Endothelial cell of umbilical vein (primary cell): Measurements from ENCODE around the gene DENND4A. TPM values are rescaled to one million over a fixed set of nuclear protein-coding genes. Genes with fewer than 3 reads are reported as not detected.

Source experiments
- BruUV-seq: library from RNA; stranded (reverse); fragments of 400-500 nt; replicated peaks from 2 replicates; lab custom pipeline; 2021; lab: Mats Ljungman, UMichigan
- CTCF ChIA-PET: fragments of 300-600, 350-600 bp; sonication (Branson Sonifier 250); formaldehyde crosslinking; loops from one replicate; lab custom pipeline; 2021; ENCODE audit warnings: antibody characterized with exemption, inconsistent platforms; lab: Charles Lee
- POLR2A ChIA-PET: fragments of 300-600, 350-600 bp; sonication (Branson Sonifier 250); formaldehyde crosslinking; loops from one replicate; lab custom pipeline; 2021; ENCODE audit warnings: antibody characterized with exemption, inconsistent platforms; lab: Charles Lee
- DNase-seq: peaks from one replicate; pipeline ENCODE4 v3.0.0-alpha.2; 2011; ENCODE audit warnings: low read depth, low spot score
- FAIRE-seq: peaks from 2 replicates; lab custom pipeline; 2011; peaks lifted over from hg19 to GRCh38; lab: Jason Lieb, UNC
- H2AFZ ChIP-seq: 2 replicates; pipeline ENCODE4 v1.6.0; 2012; ENCODE audit warnings: low read depth, low read length, control low read depth, inconsistent platforms
- H3K27ac ChIP-seq: 2 replicates; pipeline ENCODE4 v1.5.1; 2011; ENCODE audit warnings: low read depth, mild to moderate bottlenecking, control low read depth, low read length, moderate library complexity; ENCODE audit not compliant: insufficient read depth
- H3K27me3 ChIP-seq, 2 experiments: 2 replicates each; pipeline versions ENCODE4 v1.6.0 to v1.6.1; 2011; ENCODE audit warnings: low read length in 2 of 2, mixed read lengths in 1 of 2; ENCODE audit not compliant: control insufficient read depth in 2 of 2, insufficient read depth in 2 of 2
- H3K36me3 ChIP-seq, 2 experiments: 2 replicates in 1 of 2; 3 replicates in 1 of 2; pipeline ENCODE4 v1.5.1; 2011; ENCODE audit warnings: low read length in 2 of 2, mild to moderate bottlenecking in 1 of 2, moderate library complexity in 1 of 2; ENCODE audit not compliant: control insufficient read depth in 2 of 2, insufficient read depth in 2 of 2; ENCODE audit errors: extremely low read depth in 1 of 2
- H3K4me1 ChIP-seq: 3 replicates; pipeline ENCODE4 v1.5.1; 2011; ENCODE audit warnings: mild to moderate bottlenecking, low read length; ENCODE audit not compliant: control insufficient read depth, insufficient read depth; ENCODE audit errors: extremely low read depth
- H3K4me2 ChIP-seq: 2 replicates; pipeline ENCODE4 v1.6.1; 2011; ENCODE audit warnings: low read length, control low read depth, mixed read lengths; ENCODE audit not compliant: insufficient read depth
- H3K4me3 ChIP-seq, 3 experiments: fragments of 200-600 bp in 1 of 3; sonication (generic), shearing (Covaris generic) in 1 of 3; replicated peaks in 1 of 3; 2 replicates each; pipeline ENCODE4 v1.5.1; 2011 to 2016; ENCODE audit warnings: control low read depth in 3 of 3, low read length in 3 of 3, mild to moderate bottlenecking in 2 of 3, inconsistent platforms in 1 of 3, low read depth in 1 of 3, moderate library complexity in 1 of 3; ENCODE audit not compliant: insufficient read depth in 1 of 3
- H3K79me2 ChIP-seq: 2 replicates; pipeline ENCODE4 v1.6.0; 2012; ENCODE audit warnings: low read length, inconsistent platforms; ENCODE audit not compliant: control insufficient read depth, insufficient read depth
- H3K9ac ChIP-seq: replicated peaks from 2 replicates; pipeline ENCODE3; 2011; ENCODE audit warnings: low read length, control low read depth; ENCODE audit not compliant: insufficient read depth; ENCODE audit errors: extremely low read depth
- H3K9me1 ChIP-seq: replicated peaks from 3 replicates; pipeline ENCODE4 v1.6.0; 2011; ENCODE audit warnings: mild to moderate bottlenecking, low read length; ENCODE audit not compliant: control insufficient read depth, insufficient read depth; ENCODE audit errors: extremely low read depth
- H3K9me3 ChIP-seq: replicated peaks from 2 replicates; pipeline ENCODE4 v1.5.1; 2012; ENCODE audit warnings: low read length, inconsistent platforms; ENCODE audit not compliant: control insufficient read depth, insufficient read depth
- H4K20me1 ChIP-seq: replicated peaks from 2 replicates; pipeline ENCODE3; 2011; ENCODE audit warnings: mild to moderate bottlenecking, low read length; ENCODE audit not compliant: control insufficient read depth, insufficient read depth; ENCODE audit errors: extremely low read depth
- CTCF ChIP-seq, 2 donors: IDR thresholded peaks; 1 replicate in 1 of 2; 2 replicates in 1 of 2; pipeline ENCODE4 v1.5.1; 2011; ENCODE audit warnings: low read length in 2 of 2, mild to moderate bottlenecking in 2 of 2, moderate library complexity in 2 of 2, control low read depth in 1 of 2, inconsistent platforms in 1 of 2, low read depth in 1 of 2; ENCODE audit not compliant: insufficient read depth in 1 of 2; ENCODE audit errors: extremely low read depth in 1 of 2
- EZH2 ChIP-seq: IDR thresholded peaks from 2 replicates; pipeline ENCODE4 v1.6.1; 2012; ENCODE audit warnings: borderline replicate concordance, low read depth, mild to moderate bottlenecking, moderate library complexity, low read length, inconsistent platforms; ENCODE audit not compliant: severe bottlenecking
- FOS ChIP-seq: IDR thresholded peaks from 2 replicates; pipeline ENCODE4 v1.6.1; 2011; ENCODE audit warnings: mild to moderate bottlenecking, low read length, moderate library complexity, borderline replicate concordance; ENCODE audit not compliant: insufficient read depth
- GATA2 ChIP-seq: IDR thresholded peaks from 2 replicates; pipeline ENCODE4 v1.7.0; 2011; ENCODE audit warnings: low read depth, mild to moderate bottlenecking, moderate library complexity, mixed read lengths, low read length; ENCODE audit not compliant: insufficient read length, insufficient read depth
- JUN ChIP-seq: IDR thresholded peaks from 2 replicates; pipeline ENCODE4 v1.6.1; 2011; ENCODE audit warnings: borderline replicate concordance, low read depth; ENCODE audit not compliant: insufficient read length, insufficient read depth
- MYC ChIP-seq: IDR thresholded peaks from one replicate; pipeline ENCODE4 v1.6.1; 2011; ENCODE audit warnings: mild to moderate bottlenecking, low read depth, low read length
- POLR2A ChIP-seq: IDR thresholded peaks from 2 replicates; pipeline ENCODE4 v1.6.1; 2012; ENCODE audit warnings: low read depth, mild to moderate bottlenecking, control low read depth, low read length
- POLR2AphosphoS5 ChIP-seq: IDR thresholded peaks from 2 replicates; pipeline ENCODE4 v1.6.1; 2012; ENCODE audit warnings: low read depth, mild to moderate bottlenecking, control low read depth, low read length, moderate library complexity; ENCODE audit not compliant: insufficient read depth
- dilution Hi-C: fragments of 300-500 bp; cut with MboI; formaldehyde crosslinking; loops from one replicate; pipeline ENCODE4 v1.15.0; 2019; ENCODE audit warnings: low sequenced_read_pairs; ENCODE audit not compliant: extremely low pct_ligation_motif_present
- intact Hi-C: fragments of 100-400 bp; cut with micrococcal nuclease; formaldehyde crosslinking; loops from one replicate; pipeline ENCODE4 v1.10.0; 2022
- polyA plus RNA-seq, 4 experiments: library from polyadenylated mRNA; depleted of rRNA in 3 of 4; stranded (reverse) in 3 of 4; unstranded in 1 of 4; fragments of >200 nt; gene quantifications; 2 replicates each; pipeline versions ENCODE4 v1.2.1 to v1.2.3, GENCODE V29; 2011 to 2012; ENCODE audit warnings: missing spikeins in 1 of 4
- total RNA-seq: library from RNA; stranded (reverse); gene quantifications from 2 replicates; pipeline ENCODE4 v1.2.3, GENCODE V29; 2021
- TF ChIP-seq, protein P1 (sequence below): IDR thresholded peaks from 2 replicates; pipeline ENCODE4 v1.6.1; 2011; ENCODE audit not compliant: insufficient read depth, insufficient read length

The DENND4A gene
- total and polyA plus RNA-seq, 2 donors (not counting 3 experiments of a cell fraction or from before 2014, with no cell fraction given), result 5.7 to 22.2 TPM

DNA sequence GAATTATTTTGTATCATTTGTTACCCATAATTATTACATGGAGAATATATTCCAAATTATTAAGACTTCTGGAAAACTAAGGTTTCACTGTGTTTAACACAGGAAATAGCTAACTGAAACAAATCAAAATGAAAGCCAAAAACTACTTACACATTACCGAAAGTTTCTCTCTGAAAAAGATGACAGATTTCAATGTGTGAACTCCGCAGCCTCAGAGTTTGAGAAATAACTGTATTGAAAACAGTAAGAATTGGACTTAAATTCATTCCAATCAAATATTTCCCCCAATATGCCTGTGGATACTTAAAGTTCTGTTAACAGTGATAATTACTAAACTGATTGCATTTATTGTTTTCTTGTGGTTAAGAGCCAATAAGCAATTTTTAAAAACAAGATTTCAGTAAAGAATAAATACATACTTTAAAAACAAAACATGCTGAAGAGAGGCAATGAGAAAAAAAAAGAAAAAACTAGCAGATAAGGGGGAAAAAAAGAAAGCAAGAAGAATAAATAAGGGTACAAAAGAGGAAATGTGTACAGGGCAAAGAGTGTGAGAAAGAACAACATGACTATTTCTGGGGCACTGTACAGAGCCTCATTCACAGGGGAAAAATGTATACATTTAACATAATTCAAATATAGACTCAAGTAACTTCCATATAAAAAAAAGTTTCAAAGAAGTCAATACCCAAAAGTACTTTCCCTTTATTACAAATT lies 30.7 kb downstream of the DENND4A start:
- no peak overlapping the region for H3K27ac ChIP-seq
- intact Hi-C loops, result no loop called here

More for the DNA sequence above, 30.7 kb downstream of the DENND4A start:
- H3K9ac ChIP-seq, result no peak overlapping the region
- H3K27me3 ChIP-seq, result no peaks in the 10 kb centered on the region
- POLR2A ChIA-PET, result no interaction called here
- no peak overlapping the region for H3K4me2 ChIP-seq
- FAIRE-seq (no peak), DNase-seq (no peak)
- no peaks in the 10 kb centered on the region for H4K20me1 ChIP-seq
- H3K4me1 ChIP-seq, result no peaks in the 10 kb centered on the region
- H3K9me1 ChIP-seq, result no peaks in the 10 kb centered on the region
- dilution Hi-C loops, result no loop called here
- CTCF ChIA-PET, result no interaction called here
- H3K9me3 ChIP-seq, result no peaks in the 10 kb centered on the region
- H2AFZ ChIP-seq, result no peak overlapping the region
- no TSS peak for BruUV-seq
- H3K4me3 ChIP-seq, result no peak overlapping the region
- TF ChIP-seq MYC (no peak), POLR2AphosphoS5 (no peak), FOS (no peak), EZH2 (no peak), CTCF (IDR thresholded peaks at IDR 0.05; ENCODE audit: extremely low read depth in 1 of 2, insufficient read depth in 1 of 2, low read depth in 1 of 2, low read length in 2 of 2) (no peak), POLR2A (no peak), GATA2 (no peak), JUN (no peak)
- TF ChIP-seq, protein P1, sequence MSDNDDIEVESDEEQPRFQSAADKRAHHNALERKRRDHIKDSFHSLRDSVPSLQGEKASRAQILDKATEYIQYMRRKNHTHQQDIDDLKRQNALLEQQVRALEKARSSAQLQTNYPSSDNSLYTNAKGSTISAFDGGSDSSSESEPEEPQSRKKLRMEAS, result no peak
- peaks cover 6% of the 10 kb centered on the region for H3K79me2 ChIP-seq
- no peaks in the 10 kb centered on the region for H3K36me3 ChIP-seq
